T-helper 2 cell (primary cell): ENCODE data around the gene MT1E.
"Not testable (repeated sequence)": the region's sequence is repeated elsewhere in the genome, so short reads cannot be mapped to it uniquely, and the experiment has no call there.

Source experiments
- DNase-seq, 5 experiments: peaks; one replicate each; pipeline versions ENCODE4 v3.0.0 to v3.0.0-alpha.2; 2012 to 2022

Gene MT1E

DNA sequence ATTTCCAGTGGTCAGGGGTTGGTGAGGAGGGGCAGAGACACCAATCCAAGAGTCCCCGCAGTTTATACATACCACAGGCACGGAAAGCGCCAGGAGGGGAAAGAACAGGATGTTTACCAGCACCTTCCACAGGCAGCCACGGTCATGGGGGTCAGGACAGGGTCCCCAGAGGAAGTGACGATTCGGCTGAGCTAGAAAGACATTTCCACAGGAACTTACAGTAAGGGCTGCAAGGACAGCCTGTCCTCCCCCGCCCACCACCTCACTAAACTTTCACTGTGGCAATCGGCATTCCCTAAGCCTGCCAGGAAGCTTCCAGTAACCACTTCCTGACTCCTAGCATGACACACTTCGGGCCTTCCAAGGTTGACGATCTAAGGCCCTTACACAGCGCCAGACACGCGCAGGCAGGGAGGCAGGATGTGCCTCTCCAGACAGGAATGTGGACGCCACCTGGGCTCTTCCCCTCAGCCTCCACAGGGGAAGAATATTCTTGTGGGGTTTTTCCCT, 18.4 kb upstream of the MT1E start:
- peak in 2 of 5 experiments; percentile 30 to 36 for DNase-seq

DNA sequence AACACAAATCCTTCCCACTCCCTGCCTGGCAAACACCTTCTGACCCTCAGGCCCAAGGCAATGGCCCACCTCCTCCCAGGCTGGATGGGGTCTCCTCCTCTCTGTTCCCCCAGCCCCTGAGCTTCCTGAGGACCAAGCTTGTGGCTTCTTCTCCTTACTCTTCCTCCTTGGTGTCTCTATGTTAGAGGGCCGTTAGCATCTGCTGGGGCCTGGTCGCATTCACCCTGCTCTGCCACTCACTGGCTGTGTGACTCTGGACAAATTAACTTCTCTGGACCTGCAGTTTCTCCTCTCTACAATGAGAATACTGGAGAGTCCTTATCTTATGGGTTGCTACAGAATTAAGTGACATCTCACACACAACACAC, 17.9 kb upstream of the MT1E start:
- DNase-seq, result no peak

- peak; percentile 62 to 96 (median 79) for DNase-seq
Observed at GRCh38 chr16:56608043-56608875, 17.3 kb upstream of the MT1E start, which contains the start of gene MT2A. TSS of gene MT2A (plus strand) at chr16:56608584. CDS start at chr16:56608656, 72 bp downstream.

DNA sequence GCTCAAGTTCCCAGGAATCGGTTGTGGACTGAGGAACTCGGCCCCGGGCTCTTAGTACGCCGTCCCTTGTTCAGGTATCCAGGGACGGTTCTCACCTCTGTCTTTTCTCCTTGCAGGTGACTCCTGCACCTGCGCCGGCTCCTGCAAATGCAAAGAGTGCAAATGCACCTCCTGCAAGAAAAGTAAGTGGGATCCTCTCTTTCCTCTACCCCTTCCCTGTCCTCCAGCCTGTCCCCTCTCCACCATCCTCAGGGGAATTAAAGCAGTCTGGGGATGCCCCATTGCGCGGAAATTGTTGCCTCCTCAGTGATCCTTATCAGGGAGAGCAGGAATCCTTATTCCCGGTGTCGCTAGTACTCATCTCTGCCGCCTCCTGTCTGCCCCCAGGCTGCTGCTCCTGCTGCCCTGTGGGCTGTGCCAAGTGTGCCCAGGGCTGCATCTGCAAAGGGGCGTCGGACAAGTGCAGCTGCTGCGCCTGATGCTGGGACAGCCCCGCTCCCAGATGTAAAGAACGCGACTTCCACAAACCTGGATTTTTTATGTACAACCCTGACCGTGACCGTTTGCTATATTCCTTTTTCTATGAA, 16.6 kb upstream of the MT1E start:
- no peak for DNase-seq

- peak in 4 of 5 experiments; percentile 41 to 90 (median 63) for DNase-seq
Observed at GRCh38 chr16:56609463-56609921, 16.1 kb upstream of the MT1E start.

DNA sequence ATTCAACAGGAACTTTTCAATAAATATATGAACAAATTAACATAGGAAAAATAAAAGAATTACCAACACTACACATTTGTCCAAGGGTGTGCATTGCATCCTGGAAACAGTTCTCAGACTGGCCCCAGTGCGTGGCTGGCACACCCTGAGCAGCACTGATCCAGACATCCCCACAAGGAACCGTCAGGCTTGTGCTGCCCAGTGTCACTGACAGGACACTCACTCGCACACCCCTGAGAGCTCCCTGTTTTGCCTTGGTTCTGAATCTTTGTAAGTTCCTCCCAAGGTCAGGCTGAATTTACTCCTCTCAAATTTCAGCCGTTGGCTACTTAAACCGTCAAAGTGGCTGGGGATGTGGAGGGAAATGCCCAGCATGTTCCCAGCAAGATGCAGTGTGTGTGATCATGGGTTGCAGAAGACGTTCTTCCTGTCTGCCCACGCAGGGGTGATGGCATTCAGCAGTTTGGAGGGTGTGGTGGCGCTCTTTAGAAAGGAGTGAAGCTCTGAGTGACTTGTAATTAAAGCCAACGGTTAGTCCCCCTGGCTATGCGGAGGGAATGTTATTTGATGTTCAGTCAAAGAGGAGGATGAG, 15.5 kb upstream of the MT1E start:
- peak in 4 of 5 experiments; percentile 57 to 83 (median 69) for DNase-seq

GRCh38 chr16:56610609-56611111, 14.9 kb upstream of the MT1E start:
- DNase-seq, result peak in 1 of 5 experiments; percentile 85

GRCh38 chr16:56611281-56611833, 14.2 kb upstream of the MT1E start:
- DNase-seq, result no peak

GRCh38 chr16:56613706-56614105, 11.9 kb upstream of the MT1E start:
- DNase-seq, result no peak

- peak in 1 of 5 experiments; percentile 87 for DNase-seq
Observed at GRCh38 chr16:56614549-56614991, 11.0 kb upstream of the MT1E start.

GRCh38 chr16:56615353-56615752, 10.2 kb upstream of the MT1E start:
- no peak for DNase-seq

GRCh38 chr16:56616608-56617211, 8.9 kb upstream of the MT1E start:
- DNase-seq, result no peak

DNA sequence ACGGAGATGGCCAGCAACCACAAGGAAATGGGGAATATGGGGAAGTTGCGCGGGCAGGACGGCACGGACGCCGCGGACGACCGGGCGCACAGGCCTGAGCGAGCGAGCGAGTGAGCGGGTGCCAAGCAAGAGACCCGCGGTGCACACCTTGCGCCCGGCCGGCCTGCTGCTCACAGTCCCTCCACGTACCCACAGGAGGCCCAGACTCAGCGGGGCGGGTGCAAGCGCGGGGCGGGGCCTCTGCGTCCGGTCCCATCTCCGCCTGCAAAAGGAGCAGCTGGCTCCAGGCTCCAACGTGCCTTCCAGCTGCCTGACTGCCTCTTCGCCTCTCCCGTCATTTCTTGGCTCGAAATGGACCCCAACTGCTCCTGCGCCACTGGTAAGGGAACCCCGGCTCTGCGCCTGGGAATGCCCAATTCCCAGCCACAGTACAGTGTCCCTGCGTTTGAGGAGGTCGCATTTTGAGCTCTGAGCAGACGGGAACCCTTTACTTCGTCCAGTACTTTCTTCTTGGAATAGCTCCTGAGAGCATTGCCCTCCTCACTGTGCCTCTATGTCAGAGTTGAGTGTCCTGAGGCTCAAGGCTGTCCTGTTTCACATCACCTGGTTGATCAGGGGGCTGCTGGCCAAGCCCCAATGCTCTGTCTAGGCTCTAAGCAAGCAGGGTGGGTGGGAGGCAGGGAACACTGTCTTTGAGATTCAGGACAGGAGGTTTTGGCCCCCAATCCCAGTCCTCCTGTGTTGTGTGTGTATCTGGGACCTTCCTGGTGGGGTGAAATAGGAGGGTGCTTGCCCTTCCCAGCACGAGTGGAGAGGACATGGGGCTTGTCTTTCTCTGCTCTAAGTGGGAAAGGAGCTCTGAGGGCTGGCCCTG, 8.1 kb upstream of the MT1E start:
- DNase-seq, result peak in 3 of 5 experiments; percentile 27 to 79 (median 37)

GRCh38 chr16:56618138-56618537, 7.4 kb upstream of the MT1E start:
- no peak for DNase-seq

DNA sequence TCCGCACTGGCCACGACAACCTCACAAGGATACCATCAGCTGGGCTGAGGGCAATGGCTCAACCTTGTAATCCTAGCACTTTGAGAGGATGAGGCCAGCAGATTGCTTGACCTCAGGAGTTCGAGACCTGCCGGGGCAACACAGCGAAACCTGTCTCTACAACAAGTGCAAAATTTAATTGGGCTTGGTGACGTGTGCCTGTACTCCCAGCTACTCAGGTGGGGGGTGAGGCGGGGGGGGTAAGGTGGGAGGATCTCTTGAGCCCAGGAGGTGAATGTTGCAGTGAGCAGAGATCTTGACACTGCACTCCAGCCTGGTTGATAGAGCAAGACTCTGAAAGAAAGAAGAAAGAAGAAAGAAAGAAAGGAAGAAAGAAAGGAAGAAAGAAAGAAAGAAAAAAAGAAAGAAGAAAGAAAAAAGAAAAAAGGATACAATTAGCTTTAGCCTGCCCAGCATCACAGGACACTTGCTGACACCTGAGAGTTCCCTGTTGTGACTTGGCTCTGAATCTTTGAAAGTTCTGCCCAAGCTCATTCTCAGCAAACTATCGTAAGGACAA, 5.2 kb upstream of the MT1E start:
- DNase-seq, result no peak

DNA sequence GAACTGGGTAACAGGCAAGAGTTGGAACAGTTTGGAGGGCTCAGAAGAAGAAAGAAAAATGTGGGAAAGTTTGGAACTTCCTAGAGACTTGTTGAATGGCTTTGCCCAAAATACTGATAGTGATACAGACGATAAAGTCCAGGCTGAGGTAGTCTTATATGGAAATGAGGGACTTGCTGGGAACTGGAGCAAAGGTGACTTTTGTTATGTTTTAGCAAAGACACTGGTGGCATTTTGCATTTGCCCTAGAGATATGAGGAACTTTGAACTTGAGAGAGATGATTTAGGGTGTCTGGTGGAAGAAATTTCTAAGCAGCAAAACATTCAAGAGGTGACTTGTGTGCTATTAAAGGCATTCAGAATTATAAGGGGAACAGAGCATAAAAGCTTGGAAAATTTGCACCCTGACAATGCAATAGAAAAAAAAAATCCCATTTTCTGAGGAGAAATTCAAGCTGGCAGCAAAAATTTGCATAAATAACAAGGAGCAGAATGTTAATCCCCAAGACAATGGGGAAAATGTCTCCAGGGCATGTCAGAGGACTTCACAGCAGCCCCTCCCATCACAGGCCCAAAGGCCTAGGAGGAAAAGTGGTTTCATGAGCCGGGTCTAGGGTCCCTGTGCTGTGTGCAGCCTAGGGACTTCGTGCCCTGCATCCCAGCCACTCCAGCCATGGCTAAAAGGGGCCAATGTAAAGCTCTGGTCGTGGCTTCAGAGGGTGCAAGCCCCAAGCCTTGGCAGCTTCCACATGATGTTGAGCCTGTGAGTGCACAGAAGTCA, 3.7 kb upstream of the MT1E start:
- not testable (repeated sequence) for DNase-seq

GRCh38 chr16:56623184-56623583, 2.4 kb upstream of the MT1E start:
- not testable (repeated sequence) for DNase-seq

DNA sequence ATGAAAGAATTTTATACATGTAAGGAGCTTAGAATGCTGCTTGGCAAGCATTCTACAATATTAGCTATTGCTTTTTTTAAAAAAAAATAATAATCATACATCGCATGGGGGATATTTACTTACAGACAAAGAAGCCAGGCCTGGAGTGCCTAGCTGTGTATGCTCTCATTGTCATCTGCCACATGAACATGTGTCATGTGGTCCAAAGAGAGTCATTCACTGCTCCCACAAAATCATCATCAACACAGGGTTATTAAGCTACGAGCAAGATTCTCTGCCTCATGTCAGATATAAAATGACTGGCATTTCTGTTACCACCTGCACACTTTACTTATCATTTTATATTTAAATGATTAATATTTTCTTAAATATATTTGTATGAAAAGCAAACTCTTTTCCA, 1.9 kb upstream of the MT1E start:
- no peak for DNase-seq

- DNase-seq, result no peak
Observed at GRCh38 chr16:56625943-56626654, 518 bp downstream of the MT1E start.
